Activated naive CD8-positive, alpha-beta T cell treated with anti-CD3 and anti-CD28 coated beads for 36 hours (primary cell): Measurements from ENCODE around the gene SCGN. TPM values are rescaled to one million over a fixed set of nuclear protein-coding genes. Genes with fewer than 3 reads are reported as not detected.

Experiments
- DNase-seq: peaks from one replicate; pipeline ENCODE4 v3.0.0; 2021
- H3K27ac Mint-ChIP-seq: one replicate; pipeline ENCODE4 v1.8.0; 2022; ENCODE audit warnings: mild to moderate bottlenecking, moderate library complexity, mixed read lengths
- H3K27me3 Mint-ChIP-seq: one replicate; pipeline ENCODE4 v1.8.0; 2022; ENCODE audit warnings: mild to moderate bottlenecking, mixed read lengths
- H3K36me3 Mint-ChIP-seq: one replicate; pipeline ENCODE4 v1.8.0; 2021; ENCODE audit warnings: mild to moderate bottlenecking, mixed read lengths
- H3K4me1 Mint-ChIP-seq: one replicate; pipeline ENCODE4 v1.8.0; 2021; ENCODE audit warnings: mixed read lengths
- H3K4me3 Mint-ChIP-seq: one replicate; pipeline ENCODE4 v1.8.0; 2022; ENCODE audit warnings: mild to moderate bottlenecking, moderate library complexity, mixed read lengths
- H3K9me3 Mint-ChIP-seq: one replicate; pipeline ENCODE4 v1.8.0; 2022; ENCODE audit warnings: mixed read lengths
- total RNA-seq, 2 experiments: library from RNA; stranded (reverse); gene quantifications; one replicate each; pipeline ENCODE4 v1.2.3, GENCODE V29; 2021

The SCGN gene
- total RNA-seq, 2 experiments from 2014 or later: not detected

DNA sequence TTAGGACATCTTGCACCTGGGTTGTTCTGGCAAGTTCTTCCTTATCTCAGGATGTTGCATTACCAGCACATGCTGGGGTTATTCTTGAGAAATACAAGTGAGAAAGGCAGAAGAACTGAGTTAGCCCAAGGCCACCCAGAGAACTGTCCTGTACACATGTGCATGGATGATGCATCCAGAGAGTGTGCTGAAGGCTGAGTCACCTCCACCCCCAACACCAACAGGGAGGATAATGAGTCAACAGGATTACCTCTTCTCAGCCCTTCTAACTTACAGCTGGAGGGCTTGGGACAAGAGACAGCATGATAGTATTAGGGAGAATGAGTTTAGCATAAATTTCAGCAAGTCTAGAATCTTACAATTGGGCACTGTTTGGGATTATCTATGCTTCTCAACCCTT lies 8.5 kb downstream of the SCGN start:
- H3K36me3 Mint-ChIP-seq: no peaks in the 10 kb centered on the region
- H3K27ac Mint-ChIP-seq: no peak overlapping the region
- H3K4me1 Mint-ChIP-seq: no peaks in the 10 kb centered on the region
- no peak overlapping the region for H3K4me3 Mint-ChIP-seq
- H3K27me3 Mint-ChIP-seq: peaks cover 52% of the 10 kb centered on the region
- no peaks in the 10 kb centered on the region for H3K9me3 Mint-ChIP-seq
- DNase-seq: peak; percentile 2

- no peak for DNase-seq
- H3K9me3 Mint-ChIP-seq: no peaks in the 10 kb centered on the region
- H3K4me1 Mint-ChIP-seq: no peaks in the 10 kb centered on the region
- no peak overlapping the region for H3K27ac Mint-ChIP-seq
- H3K4me3 Mint-ChIP-seq: no peak overlapping the region
- no peaks in the 10 kb centered on the region for H3K36me3 Mint-ChIP-seq
- H3K27me3 Mint-ChIP-seq: peaks cover 49% of the 10 kb centered on the region
Measured at GRCh38 chr6:25661129-25661779, 9.2 kb downstream of the SCGN start.

- Mint-ChIP-seq H3K9me3 (no peaks in the 10 kb centered on the region), H3K4me1 (no peaks in the 10 kb centered on the region), H3K36me3 (no peaks in the 10 kb centered on the region), H3K27me3 (peaks cover 28% of the 10 kb centered on the region), H3K4me3 (no peak overlapping the region), H3K27ac (no peak overlapping the region)
- no peak for DNase-seq
Measured at GRCh38 chr6:25665455-25665854, 13.4 kb downstream of the SCGN start.

GRCh38 chr6:25669413-25669812 lies 17.4 kb downstream of the SCGN start:
- Mint-ChIP-seq H3K27ac (no peak overlapping the region), H3K36me3 (no peaks in the 10 kb centered on the region), H3K9me3 (no peaks in the 10 kb centered on the region), H3K4me3 (no peak overlapping the region), H3K27me3 (peaks cover 15% of the 10 kb centered on the region), H3K4me1 (no peaks in the 10 kb centered on the region)
- no peak for DNase-seq

DNA sequence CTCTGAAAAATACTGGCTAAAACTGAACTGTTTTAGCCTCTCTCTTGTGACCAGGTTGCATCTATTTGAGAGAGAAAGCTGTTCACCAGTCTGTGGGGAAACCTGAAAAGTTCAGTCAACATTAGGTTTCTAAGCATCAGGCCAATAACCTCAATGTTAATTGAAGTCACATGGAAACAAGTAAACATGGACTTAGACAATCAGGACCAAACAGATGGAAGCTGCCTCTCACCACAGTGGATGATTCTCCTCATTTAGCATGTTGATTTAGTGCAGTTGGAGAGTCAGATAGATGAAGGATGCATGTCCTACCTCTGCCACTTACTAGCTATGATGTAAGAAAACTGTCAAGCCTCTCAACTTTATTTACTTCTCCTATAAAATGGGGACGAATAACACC lies 18.2 kb downstream of the SCGN start:
- H3K27ac Mint-ChIP-seq: no peak overlapping the region
- no peak for DNase-seq
- no peaks in the 10 kb centered on the region for H3K4me1 Mint-ChIP-seq
- no peaks in the 10 kb centered on the region for H3K9me3 Mint-ChIP-seq
- H3K4me3 Mint-ChIP-seq: no peak overlapping the region
- peaks cover 11% of the 10 kb centered on the region for H3K27me3 Mint-ChIP-seq
- no peaks in the 10 kb centered on the region for H3K36me3 Mint-ChIP-seq

- H3K4me3 Mint-ChIP-seq: no peak overlapping the region
- no peaks in the 10 kb centered on the region for H3K4me1 Mint-ChIP-seq
- no peaks in the 10 kb centered on the region for H3K9me3 Mint-ChIP-seq
- H3K36me3 Mint-ChIP-seq: no peaks in the 10 kb centered on the region
- no peak for DNase-seq
- no peak overlapping the region for H3K27ac Mint-ChIP-seq
- H3K27me3 Mint-ChIP-seq: peaks cover 11% of the 10 kb centered on the region
Measured at GRCh38 chr6:25670793-25671513, 18.9 kb downstream of the SCGN start.

GRCh38 chr6:25671652-25672051 lies 19.6 kb downstream of the SCGN start:
- no peak overlapping the region for H3K4me3 Mint-ChIP-seq
- no peaks in the 10 kb centered on the region for H3K36me3 Mint-ChIP-seq
- H3K9me3 Mint-ChIP-seq: no peaks in the 10 kb centered on the region
- H3K27me3 Mint-ChIP-seq: peaks cover 11% of the 10 kb centered on the region
- no peaks in the 10 kb centered on the region for H3K4me1 Mint-ChIP-seq
- no peak for DNase-seq
- H3K27ac Mint-ChIP-seq: no peak overlapping the region

- peaks cover 14% of the 10 kb centered on the region for H3K27me3 Mint-ChIP-seq
- no peaks in the 10 kb centered on the region for H3K9me3 Mint-ChIP-seq
- H3K36me3 Mint-ChIP-seq: no peaks in the 10 kb centered on the region
- no peak overlapping the region for H3K4me3 Mint-ChIP-seq
- DNase-seq: no peak
- no peak overlapping the region for H3K27ac Mint-ChIP-seq
- H3K4me1 Mint-ChIP-seq: no peaks in the 10 kb centered on the region
Measured at GRCh38 chr6:25675167-25675566, 23.2 kb downstream of the SCGN start.

GRCh38 chr6:25676775-25677174 lies 24.8 kb downstream of the SCGN start:
- Mint-ChIP-seq H3K4me3 (no peak overlapping the region), H3K27me3 (peaks cover 17% of the 10 kb centered on the region), H3K27ac (no peak overlapping the region), H3K4me1 (no peaks in the 10 kb centered on the region), H3K9me3 (no peaks in the 10 kb centered on the region), H3K36me3 (no peaks in the 10 kb centered on the region)
- no peak for DNase-seq

DNA sequence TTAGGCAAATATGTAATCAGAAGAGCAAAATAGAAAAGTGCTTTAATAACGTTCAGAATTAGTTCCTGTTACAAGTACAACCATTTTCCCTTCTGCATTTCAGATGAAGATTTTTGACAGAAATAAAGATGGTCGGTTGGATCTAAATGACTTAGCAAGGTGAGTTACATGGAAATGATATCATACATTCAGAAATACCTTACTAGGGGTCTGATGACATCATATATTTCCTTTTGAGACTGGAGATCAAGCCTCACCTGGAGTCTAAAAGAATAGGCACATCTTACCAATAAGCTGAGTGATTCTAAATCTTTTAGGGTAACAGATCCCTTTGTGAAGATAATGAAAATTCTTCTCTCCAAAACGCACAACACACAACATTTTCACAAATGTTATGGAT lies 29.8 kb downstream of the SCGN start:
- no peaks in the 10 kb centered on the region for H3K9me3 Mint-ChIP-seq
- H3K4me3 Mint-ChIP-seq: no peak overlapping the region
- no peak overlapping the region for H3K27ac Mint-ChIP-seq
- H3K36me3 Mint-ChIP-seq: no peaks in the 10 kb centered on the region
- no peaks in the 10 kb centered on the region for H3K4me1 Mint-ChIP-seq
- peaks cover 13% of the 10 kb centered on the region for H3K27me3 Mint-ChIP-seq
- no peak for DNase-seq

GRCh38 chr6:25682324-25682723 lies 30.3 kb downstream of the SCGN start:
- peaks cover 13% of the 10 kb centered on the region for H3K27me3 Mint-ChIP-seq
- H3K36me3 Mint-ChIP-seq: no peaks in the 10 kb centered on the region
- no peaks in the 10 kb centered on the region for H3K4me1 Mint-ChIP-seq
- DNase-seq: no peak
- no peak overlapping the region for H3K27ac Mint-ChIP-seq
- H3K9me3 Mint-ChIP-seq: no peaks in the 10 kb centered on the region
- H3K4me3 Mint-ChIP-seq: no peak overlapping the region

DNA sequence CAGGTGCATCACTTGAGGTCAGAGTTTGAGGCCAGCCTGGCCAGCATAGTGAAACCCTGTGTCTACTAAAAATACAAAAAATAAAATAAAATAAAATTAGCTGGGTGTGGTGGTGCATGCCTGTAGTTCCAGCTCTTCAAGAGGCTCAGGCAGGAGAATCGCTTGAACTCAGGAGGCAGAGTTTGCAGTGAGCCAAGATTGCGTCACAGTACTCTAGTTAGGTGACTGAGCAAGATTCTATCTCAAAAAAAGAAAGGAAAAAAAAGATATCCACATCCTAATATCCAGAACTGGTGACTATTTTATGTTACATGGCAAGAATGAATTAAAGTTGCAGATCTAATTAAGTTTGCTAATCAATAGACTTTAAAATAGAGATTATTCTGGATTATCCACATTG lies 32.5 kb downstream of the SCGN start:
- no peaks in the 10 kb centered on the region for H3K4me1 Mint-ChIP-seq
- no peak for DNase-seq
- no peak overlapping the region for H3K4me3 Mint-ChIP-seq
- peaks cover 19% of the 10 kb centered on the region for H3K27me3 Mint-ChIP-seq
- no peaks in the 10 kb centered on the region for H3K9me3 Mint-ChIP-seq
- H3K27ac Mint-ChIP-seq: no peak overlapping the region
- no peaks in the 10 kb centered on the region for H3K36me3 Mint-ChIP-seq

GRCh38 chr6:25685251-25685650 lies 33.2 kb downstream of the SCGN start:
- no peak overlapping the region for H3K27ac Mint-ChIP-seq
- no peak overlapping the region for H3K4me3 Mint-ChIP-seq
- H3K36me3 Mint-ChIP-seq: no peaks in the 10 kb centered on the region
- no peak for DNase-seq
- no peaks in the 10 kb centered on the region for H3K4me1 Mint-ChIP-seq
- no peaks in the 10 kb centered on the region for H3K9me3 Mint-ChIP-seq
- H3K27me3 Mint-ChIP-seq: peaks cover 26% of the 10 kb centered on the region

- no peak for DNase-seq
- no peak overlapping the region for H3K27ac Mint-ChIP-seq
- H3K27me3 Mint-ChIP-seq: peaks cover 30% of the 10 kb centered on the region
- H3K9me3 Mint-ChIP-seq: no peaks in the 10 kb centered on the region
- no peaks in the 10 kb centered on the region for H3K36me3 Mint-ChIP-seq
- H3K4me3 Mint-ChIP-seq: no peak overlapping the region
- H3K4me1 Mint-ChIP-seq: no peaks in the 10 kb centered on the region
Measured at GRCh38 chr6:25685896-25686295, 33.9 kb downstream of the SCGN start.

DNA sequence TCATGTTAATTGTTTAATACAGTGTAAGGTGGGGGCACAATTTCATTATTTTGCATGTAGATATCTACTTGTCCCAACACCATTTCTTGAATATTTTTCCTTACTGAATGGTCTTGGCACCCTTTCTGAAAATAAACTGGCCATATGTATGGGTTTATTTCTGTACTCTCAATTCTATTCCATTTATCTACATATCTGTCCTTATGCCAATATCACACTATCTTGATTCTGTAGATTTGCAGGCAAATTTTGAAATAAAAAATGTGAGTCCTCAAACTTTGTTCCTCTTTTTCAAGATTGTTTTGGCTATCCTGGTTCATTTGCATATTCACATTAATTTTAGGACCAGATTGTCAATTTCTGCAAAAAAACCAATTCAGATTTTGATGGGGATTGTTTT lies 34.8 kb downstream of the SCGN start:
- Mint-ChIP-seq H3K27ac (no peak overlapping the region), H3K4me1 (no peaks in the 10 kb centered on the region), H3K9me3 (no peaks in the 10 kb centered on the region), H3K27me3 (peaks cover 29% of the 10 kb centered on the region), H3K36me3 (no peaks in the 10 kb centered on the region), H3K4me3 (no peak overlapping the region)
- DNase-seq: no peak

DNA sequence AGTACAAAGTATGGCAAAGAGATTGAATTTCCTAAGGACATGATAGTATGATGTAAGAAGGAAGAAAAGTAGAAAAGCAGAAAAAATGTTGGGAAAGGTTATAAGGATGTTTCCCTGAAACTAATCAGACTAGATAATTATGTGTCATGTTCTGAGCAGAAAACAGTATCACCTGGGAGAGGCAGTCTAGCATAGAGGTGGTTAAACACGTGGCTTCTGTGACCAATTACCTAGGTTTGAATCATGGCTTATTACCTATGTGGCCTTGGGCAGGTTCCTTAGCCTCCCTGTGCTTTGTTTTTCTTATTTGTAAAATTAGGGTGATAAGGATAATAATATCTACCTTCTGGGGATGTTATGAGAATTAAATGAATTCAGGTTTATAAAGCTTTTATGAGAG lies 38.0 kb downstream of the SCGN start:
- Mint-ChIP-seq H3K4me3 (no peak overlapping the region), H3K27ac (no peak overlapping the region), H3K36me3 (no peaks in the 10 kb centered on the region), H3K4me1 (no peaks in the 10 kb centered on the region), H3K27me3 (peaks cover 34% of the 10 kb centered on the region), H3K9me3 (no peaks in the 10 kb centered on the region)
- no peak for DNase-seq
